ENCODE results near the gene C2orf76. TPM values are rescaled to one million over a fixed set of nuclear protein-coding genes. Genes with fewer than 3 reads are reported as not detected.

Gene C2orf76
- total RNA-seq, 4 donors from 2014 or later = 6.8 to 32.4 (median 15.3) TPM

GRCh38 chr2:119304847-119305246 is 61.8 kb downstream of the C2orf76 start:
- no peak for TF ChIP-seq CTCF (IDR thresholded peaks at IDR 0.05; ENCODE audit: low read depth)

- no peak for TF ChIP-seq CTCF (IDR thresholded peaks at IDR 0.05; ENCODE audit: low read depth)
Observed at GRCh38 chr2:119301413-119301812, 65.2 kb downstream of the C2orf76 start.

- TF ChIP-seq CTCF (IDR thresholded peaks at IDR 0.05; ENCODE audit: low read depth) = no peak
Observed at GRCh38 chr2:119295688-119296375, 70.8 kb downstream of the C2orf76 start.

- TF ChIP-seq CTCF (IDR thresholded peaks at IDR 0.05; ENCODE audit: low read depth) = no peak
Observed at GRCh38 chr2:119294671-119295070, 72.0 kb downstream of the C2orf76 start.

GRCh38 chr2:119293900-119294299 is 72.7 kb downstream of the C2orf76 start:
- no peak for TF ChIP-seq CTCF (IDR thresholded peaks at IDR 0.05; ENCODE audit: low read depth)

- no peak for TF ChIP-seq CTCF (IDR thresholded peaks at IDR 0.05; ENCODE audit: low read depth)
Observed at GRCh38 chr2:119293254-119293653, 73.4 kb downstream of the C2orf76 start.

GRCh38 chr2:119292226-119292625 is 74.4 kb downstream of the C2orf76 start:
- no peak for TF ChIP-seq CTCF (IDR thresholded peaks at IDR 0.05; ENCODE audit: low read depth)
